ENCODE results near the gene TESPA1. TPM values are rescaled to one million over a fixed set of nuclear protein-coding genes. Genes with fewer than 3 reads are reported as not detected.

TESPA1 gene
- total RNA-seq, 1 experiment from 2014 or later = not detected

- Mint-ChIP-seq H3K36me3 (ENCODE audit: insufficient read depth, unreplicated experiment) (no peaks in the 10 kb centered on the region), H3K9me3 (ENCODE audit: unreplicated experiment) (no peaks in the 10 kb centered on the region), H3K4me1 (ENCODE audit: low read depth, unreplicated experiment) (no peaks in the 10 kb centered on the region), H3K27ac (ENCODE audit: unreplicated experiment) (no peak overlapping the region), H3K4me3 (ENCODE audit: unreplicated experiment) (no peak overlapping the region), H3K27me3 (ENCODE audit: insufficient read depth, unreplicated experiment) (peaks cover 29% of the 10 kb centered on the region)
- TF ChIP-seq CTCF (IDR thresholded peaks at IDR 0.05; ENCODE audit: insufficient read depth in 1 of 2, low read depth in 1 of 2, low read length in 1 of 2, severe bottlenecking in 1 of 2, unreplicated experiment in 1 of 2) = no peak
- intact Hi-C loops (cut with micrococcal nuclease; ENCODE audit: unreplicated experiment) = no loop called here
- ChIA-PET POLR2A (no interaction called here), CTCF (no interaction called here)
- H3K36me3 ChIP-seq (ENCODE audit: control insufficient read depth, insufficient read depth, low read length) = no peaks in the 10 kb centered on the region
- H3K4me1 ChIP-seq = no peaks in the 10 kb centered on the region
- no peaks in the 10 kb centered on the region for H3K27me3 ChIP-seq (replicated peaks; ENCODE audit: control insufficient read depth, insufficient read depth, low read length)
- no TSS peak for BruUV-seq (replicated peaks)
- no peaks in the 10 kb centered on the region for H3K9me3 ChIP-seq
- no peak overlapping the region for H3K4me3 ChIP-seq (ENCODE audit: low read depth, low read length)
- DNase-seq = no peak
Measured at GRCh38 chr12:54998958-54999510, 14.5 kb upstream of the TESPA1 start.

DNA sequence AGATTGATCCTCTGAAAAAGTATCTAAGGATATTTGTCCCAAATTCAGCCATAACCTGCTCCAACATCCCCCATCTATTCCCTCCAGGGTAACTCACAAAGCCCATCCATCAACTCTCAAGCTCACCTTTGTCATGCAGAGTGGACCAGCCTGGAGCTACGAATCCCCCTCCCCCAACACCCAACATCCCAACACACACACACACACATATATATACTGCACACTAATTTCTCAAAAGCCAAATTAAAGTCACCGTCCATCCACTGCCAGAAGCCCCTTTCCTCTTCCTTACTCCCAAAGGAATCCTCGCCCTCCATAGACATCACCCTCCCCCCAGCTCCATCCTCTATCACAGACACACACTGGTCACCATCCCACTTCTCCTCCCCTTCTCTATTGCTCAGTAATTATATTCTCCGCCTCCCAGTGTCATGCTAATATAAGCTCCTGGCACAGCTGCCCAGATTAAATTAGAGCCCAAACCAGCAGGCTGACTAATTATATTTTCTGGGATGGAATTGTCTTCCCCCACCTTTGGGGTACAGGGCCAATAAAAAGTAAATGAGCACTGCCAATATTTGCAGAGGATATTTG is 13.5 kb upstream of the TESPA1 start:
- no TSS peak for BruUV-seq (replicated peaks)
- no peaks in the 10 kb centered on the region for H3K4me1 ChIP-seq
- Mint-ChIP-seq H3K4me1 (ENCODE audit: low read depth, unreplicated experiment) (no peaks in the 10 kb centered on the region), H3K4me3 (ENCODE audit: unreplicated experiment) (no peak overlapping the region), H3K36me3 (ENCODE audit: insufficient read depth, unreplicated experiment) (no peaks in the 10 kb centered on the region), H3K27ac (ENCODE audit: unreplicated experiment) (no peak overlapping the region), H3K27me3 (ENCODE audit: insufficient read depth, unreplicated experiment) (peaks cover 29% of the 10 kb centered on the region), H3K9me3 (ENCODE audit: unreplicated experiment) (no peaks in the 10 kb centered on the region)
- H3K27me3 ChIP-seq (replicated peaks; ENCODE audit: control insufficient read depth, insufficient read depth, low read length) = no peaks in the 10 kb centered on the region
- intact Hi-C loops (cut with micrococcal nuclease; ENCODE audit: unreplicated experiment) = no loop called here
- no peak for TF ChIP-seq CTCF (IDR thresholded peaks at IDR 0.05; ENCODE audit: insufficient read depth in 1 of 2, low read depth in 1 of 2, low read length in 1 of 2, severe bottlenecking in 1 of 2, unreplicated experiment in 1 of 2)
- H3K36me3 ChIP-seq (ENCODE audit: control insufficient read depth, insufficient read depth, low read length) = no peaks in the 10 kb centered on the region
- no peak overlapping the region for H3K4me3 ChIP-seq (ENCODE audit: low read depth, low read length)
- no peak for DNase-seq
- ChIA-PET CTCF (no interaction called here), POLR2A (no interaction called here)
- no peaks in the 10 kb centered on the region for H3K9me3 ChIP-seq

GRCh38 chr12:54996205-54996604 is 11.6 kb upstream of the TESPA1 start:
- Histone ChIP-seq H3K36me3 (ENCODE audit: control insufficient read depth, insufficient read depth, low read length) (no peaks in the 10 kb centered on the region), H3K27me3 (replicated peaks; ENCODE audit: control insufficient read depth, insufficient read depth, low read length) (no peaks in the 10 kb centered on the region), H3K4me3 (ENCODE audit: low read depth, low read length) (no peak overlapping the region), H3K9me3 (no peaks in the 10 kb centered on the region), H3K4me1 (no peaks in the 10 kb centered on the region)
- CTCF ChIA-PET = interaction anchor here (1.3 to 2.4 kb wide), 2 partner anchors 72 to 76 kb away, joined by 3 to 6 read pairs; no protein-coding TSS in a partner anchor
- Mint-ChIP-seq H3K36me3 (ENCODE audit: insufficient read depth, unreplicated experiment) (no peaks in the 10 kb centered on the region), H3K9me3 (ENCODE audit: unreplicated experiment) (no peaks in the 10 kb centered on the region), H3K27me3 (ENCODE audit: insufficient read depth, unreplicated experiment) (peaks cover 22% of the 10 kb centered on the region), H3K4me3 (ENCODE audit: unreplicated experiment) (no peak overlapping the region), H3K4me1 (ENCODE audit: low read depth, unreplicated experiment) (no peaks in the 10 kb centered on the region), H3K27ac (ENCODE audit: unreplicated experiment) (no peak overlapping the region)
- POLR2A ChIA-PET = no interaction called here
- DNase-seq = no peak
- no peak for TF ChIP-seq CTCF (IDR thresholded peaks at IDR 0.05; ENCODE audit: insufficient read depth in 1 of 2, low read depth in 1 of 2, low read length in 1 of 2, severe bottlenecking in 1 of 2, unreplicated experiment in 1 of 2)
- no TSS peak for BruUV-seq (replicated peaks)
- intact Hi-C loops (cut with micrococcal nuclease; ENCODE audit: unreplicated experiment) = no loop called here
